ENCODE measurements around the gene TICAM2.

TICAM2 gene

DNA sequence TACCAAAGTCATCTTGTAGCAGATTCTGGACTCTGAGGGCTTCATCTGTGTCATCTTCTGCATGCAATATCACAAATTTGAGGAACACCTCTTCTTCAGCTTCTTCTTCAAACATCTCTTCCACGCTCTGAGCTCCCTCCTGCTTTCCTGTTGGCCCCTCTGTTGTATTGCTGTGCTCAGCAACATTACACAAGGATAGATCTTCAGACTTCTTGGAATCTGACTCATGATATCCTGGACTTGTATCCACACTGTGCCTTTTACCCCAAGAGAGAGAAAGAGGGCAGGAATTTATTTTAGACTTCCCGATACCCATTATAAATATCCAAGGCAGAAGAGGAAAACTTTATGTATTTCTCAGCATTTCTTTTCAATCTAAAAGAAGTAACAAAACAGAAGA lies 21.3 kb downstream of the TICAM2 start:
- DNase-seq, result no peak
- Histone ChIP-seq H3K36me3 (replicated peaks) (peaks cover 3% of the 10 kb centered on the region), H3K27ac (no peak overlapping the region), H3K27me3 (replicated peaks) (no peaks in the 10 kb centered on the region), H3K4me3 (ENCODE audit: low read depth, low read length) (no peak overlapping the region)
- in situ Hi-C loops (cut with HindIII; ENCODE audit: low pct_ligation_motif_present, low sequenced_read_pairs), result no loop called here
- TF ChIP-seq, protein P1, sequence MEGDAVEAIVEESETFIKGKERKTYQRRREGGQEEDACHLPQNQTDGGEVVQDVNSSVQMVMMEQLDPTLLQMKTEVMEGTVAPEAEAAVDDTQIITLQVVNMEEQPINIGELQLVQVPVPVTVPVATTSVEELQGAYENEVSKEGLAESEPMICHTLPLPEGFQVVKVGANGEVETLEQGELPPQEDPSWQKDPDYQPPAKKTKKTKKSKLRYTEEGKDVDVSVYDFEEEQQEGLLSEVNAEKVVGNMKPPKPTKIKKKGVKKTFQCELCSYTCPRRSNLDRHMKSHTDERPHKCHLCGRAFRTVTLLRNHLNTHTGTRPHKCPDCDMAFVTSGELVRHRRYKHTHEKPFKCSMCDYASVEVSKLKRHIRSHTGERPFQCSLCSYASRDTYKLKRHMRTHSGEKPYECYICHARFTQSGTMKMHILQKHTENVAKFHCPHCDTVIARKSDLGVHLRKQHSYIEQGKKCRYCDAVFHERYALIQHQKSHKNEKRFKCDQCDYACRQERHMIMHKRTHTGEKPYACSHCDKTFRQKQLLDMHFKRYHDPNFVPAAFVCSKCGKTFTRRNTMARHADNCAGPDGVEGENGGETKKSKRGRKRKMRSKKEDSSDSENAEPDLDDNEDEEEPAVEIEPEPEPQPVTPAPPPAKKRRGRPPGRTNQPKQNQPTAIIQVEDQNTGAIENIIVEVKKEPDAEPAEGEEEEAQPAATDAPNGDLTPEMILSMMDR (IDR thresholded peaks at IDR 0.05; ENCODE audit: low read depth, low read length, missing control alignments), result no peak

DNA sequence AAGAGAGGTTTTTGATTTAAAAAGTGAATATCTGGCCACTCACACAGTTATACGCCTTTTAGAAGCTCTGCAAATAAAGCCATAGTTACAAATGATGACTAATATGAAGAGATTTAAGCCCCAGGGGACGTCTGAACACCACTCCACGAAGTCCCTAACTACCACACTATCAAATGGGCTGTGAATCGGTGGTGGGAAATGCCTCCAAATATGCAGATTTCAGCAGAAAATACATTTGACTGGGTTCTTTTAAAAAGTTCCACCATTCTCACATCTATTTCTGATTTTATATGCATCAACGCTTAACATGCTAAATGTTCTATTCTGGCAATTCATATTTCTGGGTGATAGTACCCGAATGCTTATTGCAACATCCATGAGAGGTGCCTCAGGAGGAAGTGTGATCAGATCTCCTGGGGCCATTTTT lies 22.5 kb downstream of the TICAM2 start:
- Histone ChIP-seq H3K27ac (peak overlapping the region; percentile 30), H3K4me3 (ENCODE audit: low read depth, low read length) (no peak overlapping the region), H3K27me3 (replicated peaks) (no peaks in the 10 kb centered on the region), H3K36me3 (replicated peaks) (peaks cover 3% of the 10 kb centered on the region)
- TF ChIP-seq, protein P1 (IDR thresholded peaks at IDR 0.05; ENCODE audit: low read depth, low read length, missing control alignments), result no peak
- DNase-seq, result peak; percentile 64
- in situ Hi-C loops (cut with HindIII; ENCODE audit: low pct_ligation_motif_present, low sequenced_read_pairs), result no loop called here

DNA sequence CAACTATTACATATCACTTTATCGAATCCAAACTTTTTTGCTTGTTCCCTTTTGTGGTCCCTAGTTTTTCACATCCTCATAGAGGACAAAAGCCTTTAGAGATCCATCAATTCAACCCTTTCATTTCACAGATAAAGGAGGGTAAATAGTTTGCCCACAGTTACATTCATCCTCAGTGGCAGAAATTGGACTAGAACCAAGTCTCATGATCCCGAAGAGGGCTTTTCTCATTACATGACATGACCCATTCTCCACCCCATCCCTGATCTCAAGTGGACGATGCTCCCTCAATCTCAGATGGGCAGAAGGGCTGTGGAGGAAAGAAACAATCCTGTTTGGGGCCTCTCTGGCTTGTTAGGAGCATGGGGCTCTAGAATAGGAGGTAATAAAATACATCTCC lies 23.1 kb downstream of the TICAM2 start:
- DNase-seq, result no peak
- in situ Hi-C loops (cut with HindIII; ENCODE audit: low pct_ligation_motif_present, low sequenced_read_pairs), result no loop called here
- Histone ChIP-seq H3K27ac (peak overlapping the region; percentile 30), H3K36me3 (replicated peaks) (peaks cover 3% of the 10 kb centered on the region), H3K27me3 (replicated peaks) (no peaks in the 10 kb centered on the region), H3K4me3 (ENCODE audit: low read depth, low read length) (no peak overlapping the region)
- TF ChIP-seq, protein P1 (IDR thresholded peaks at IDR 0.05; ENCODE audit: low read depth, low read length, missing control alignments), result no peak

DNA sequence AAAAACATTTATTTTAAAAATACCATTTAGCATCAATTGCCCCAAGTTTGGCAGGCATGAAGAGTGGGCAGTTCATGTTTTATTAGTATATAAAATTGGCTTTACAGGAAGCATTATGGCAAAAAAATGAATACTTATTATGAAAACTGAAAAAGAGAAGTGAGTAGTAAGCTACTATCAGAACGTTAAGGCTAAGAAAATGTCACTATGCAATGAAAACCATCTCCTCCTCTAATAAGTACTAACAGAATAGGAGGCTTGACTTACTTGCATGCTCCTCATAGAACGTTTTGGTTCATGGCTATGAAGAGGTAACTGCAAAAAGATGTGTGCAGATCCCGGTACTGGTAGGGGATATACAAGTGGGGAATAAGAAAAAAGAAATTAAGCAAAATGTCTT lies 23.6 kb downstream of the TICAM2 start:
- TF ChIP-seq, protein P1 (IDR thresholded peaks at IDR 0.05; ENCODE audit: low read depth, low read length, missing control alignments), result no peak
- Histone ChIP-seq H3K36me3 (replicated peaks) (peaks cover 3% of the 10 kb centered on the region), H3K27me3 (replicated peaks) (no peaks in the 10 kb centered on the region), H3K4me3 (ENCODE audit: low read depth, low read length) (no peak overlapping the region), H3K27ac (no peak overlapping the region)
- in situ Hi-C loops (cut with HindIII; ENCODE audit: low pct_ligation_motif_present, low sequenced_read_pairs), result no loop called here
- no peak for DNase-seq

DNA sequence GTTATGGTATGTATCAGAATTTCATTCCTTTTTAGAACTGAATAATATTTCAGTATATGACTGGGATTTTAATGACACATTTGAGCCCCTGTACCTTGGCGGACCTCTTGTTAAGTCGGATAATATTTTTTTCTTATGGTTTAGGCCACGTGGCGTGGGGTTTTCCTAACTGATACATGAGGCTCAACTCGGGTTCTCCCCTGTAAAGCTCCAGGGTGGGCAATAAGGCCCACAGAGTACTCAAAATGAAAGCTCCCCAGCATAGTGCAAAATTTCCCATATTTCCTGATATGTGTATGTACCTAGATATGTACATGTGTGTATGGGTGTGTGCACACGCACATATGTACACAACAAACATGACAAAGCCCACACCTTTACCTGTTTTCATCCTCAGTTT lies 24.5 kb downstream of the TICAM2 start:
- peaks cover 3% of the 10 kb centered on the region for H3K36me3 ChIP-seq (replicated peaks)
- no peak for DNase-seq
- in situ Hi-C loops (cut with HindIII; ENCODE audit: low pct_ligation_motif_present, low sequenced_read_pairs), result no loop called here
- H3K4me3 ChIP-seq (ENCODE audit: low read depth, low read length), result no peak overlapping the region
- TF ChIP-seq, protein P1 (IDR thresholded peaks at IDR 0.05; ENCODE audit: low read depth, low read length, missing control alignments), result no peak
- no peaks in the 10 kb centered on the region for H3K27me3 ChIP-seq (replicated peaks)
- H3K27ac ChIP-seq, result no peak overlapping the region

DNA sequence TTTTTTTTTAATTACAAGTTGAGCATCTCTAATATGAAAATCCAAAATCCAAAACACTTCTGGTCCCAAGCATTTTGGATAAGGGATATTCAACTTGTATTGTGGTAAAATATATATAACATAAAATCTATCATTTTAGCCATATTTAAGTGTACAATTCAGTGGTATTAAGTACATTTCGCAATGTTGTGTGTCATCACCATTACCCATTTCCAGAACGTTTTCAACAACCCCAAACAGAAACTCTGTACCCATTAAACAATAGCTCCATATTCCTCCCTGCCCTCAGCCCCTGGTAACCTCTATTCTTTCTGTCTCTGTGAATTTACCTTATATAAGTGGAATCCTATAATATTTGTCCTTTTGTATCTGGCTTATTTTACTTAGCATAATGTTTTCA lies 24.9 kb downstream of the TICAM2 start:
- no peak for DNase-seq
- in situ Hi-C loops (cut with HindIII; ENCODE audit: low pct_ligation_motif_present, low sequenced_read_pairs), result no loop called here
- TF ChIP-seq, protein P1 (IDR thresholded peaks at IDR 0.05; ENCODE audit: low read depth, low read length, missing control alignments), result no peak
- Histone ChIP-seq H3K27me3 (replicated peaks) (no peaks in the 10 kb centered on the region), H3K27ac (no peak overlapping the region), H3K36me3 (replicated peaks) (peaks cover 3% of the 10 kb centered on the region), H3K4me3 (ENCODE audit: low read depth, low read length) (no peak overlapping the region)
